ENCODE data around the gene AVEN.

DNA sequence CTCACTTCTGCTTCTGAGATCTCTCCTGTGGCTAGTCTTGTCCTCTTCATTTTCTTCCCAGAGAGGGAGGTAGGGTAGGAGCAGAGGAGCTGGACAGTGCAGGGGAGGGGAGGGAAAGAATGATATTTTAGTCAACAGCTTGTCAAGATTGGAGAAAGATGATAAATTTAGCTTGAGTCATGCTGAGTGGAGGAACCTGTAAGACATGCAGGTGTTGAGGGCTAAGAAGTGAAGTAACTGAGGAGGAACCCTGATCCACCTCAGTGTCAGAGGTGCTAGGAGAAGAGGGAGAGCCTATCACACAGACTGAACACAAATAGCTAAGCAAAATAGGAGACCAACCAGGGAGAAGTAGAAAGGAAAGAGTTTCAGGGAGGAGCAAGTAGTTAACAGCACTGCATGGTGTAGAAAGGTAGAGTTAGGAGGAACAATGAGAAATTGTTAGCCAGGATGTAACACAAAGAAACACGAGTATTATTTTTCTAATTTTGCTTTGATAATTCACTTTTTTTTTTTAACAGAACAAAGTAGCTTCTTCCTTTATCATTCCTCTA lies 178.9 kb downstream of the AVEN start:
- TF ChIP-seq, protein P1, sequence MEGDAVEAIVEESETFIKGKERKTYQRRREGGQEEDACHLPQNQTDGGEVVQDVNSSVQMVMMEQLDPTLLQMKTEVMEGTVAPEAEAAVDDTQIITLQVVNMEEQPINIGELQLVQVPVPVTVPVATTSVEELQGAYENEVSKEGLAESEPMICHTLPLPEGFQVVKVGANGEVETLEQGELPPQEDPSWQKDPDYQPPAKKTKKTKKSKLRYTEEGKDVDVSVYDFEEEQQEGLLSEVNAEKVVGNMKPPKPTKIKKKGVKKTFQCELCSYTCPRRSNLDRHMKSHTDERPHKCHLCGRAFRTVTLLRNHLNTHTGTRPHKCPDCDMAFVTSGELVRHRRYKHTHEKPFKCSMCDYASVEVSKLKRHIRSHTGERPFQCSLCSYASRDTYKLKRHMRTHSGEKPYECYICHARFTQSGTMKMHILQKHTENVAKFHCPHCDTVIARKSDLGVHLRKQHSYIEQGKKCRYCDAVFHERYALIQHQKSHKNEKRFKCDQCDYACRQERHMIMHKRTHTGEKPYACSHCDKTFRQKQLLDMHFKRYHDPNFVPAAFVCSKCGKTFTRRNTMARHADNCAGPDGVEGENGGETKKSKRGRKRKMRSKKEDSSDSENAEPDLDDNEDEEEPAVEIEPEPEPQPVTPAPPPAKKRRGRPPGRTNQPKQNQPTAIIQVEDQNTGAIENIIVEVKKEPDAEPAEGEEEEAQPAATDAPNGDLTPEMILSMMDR (IDR thresholded peaks at IDR 0.05; ENCODE audit: extremely low read depth in 1 of 2, insufficient read depth in 1 of 2, low read depth in 1 of 2, low read length in 2 of 2), result no peak
- TF ChIP-seq POLR2A (IDR thresholded peaks at IDR 0.05; ENCODE audit: low read depth, low read length), result no peak
- TF ChIP-seq, protein P2, sequence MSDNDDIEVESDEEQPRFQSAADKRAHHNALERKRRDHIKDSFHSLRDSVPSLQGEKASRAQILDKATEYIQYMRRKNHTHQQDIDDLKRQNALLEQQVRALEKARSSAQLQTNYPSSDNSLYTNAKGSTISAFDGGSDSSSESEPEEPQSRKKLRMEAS (IDR thresholded peaks at IDR 0.05; ENCODE audit: insufficient read depth, insufficient read length), result no peak

All from endothelial cell of umbilical vein (primary cell).